HCT116 (cell line): Measurements from ENCODE around the gene LPIN1. TPM values are rescaled to one million over a fixed set of nuclear protein-coding genes. Genes with fewer than 3 reads are reported as not detected.

Experiments
- ATAC-seq: fragments of 200-7000 bp; cut with Tn5 transposase; 2 replicates; pipeline ENCODE4 v1.9.1; 2020; ENCODE audit warnings: mild to moderate bottlenecking, moderate library complexity
- BruUV-seq: library from RNA; stranded (reverse); fragments of 400-500 nt; replicated peaks from 2 replicates; lab custom pipeline; 2021; lab: Mats Ljungman, UMichigan
- CTCF ChIA-PET: fragments of 300-600 bp; sonication (Branson Sonifier 250); formaldehyde crosslinking; loops from one replicate; lab custom pipeline; 2021; ENCODE audit warnings: antibody characterized with exemption; lab: Charles Lee
- POLR2A ChIA-PET: fragments of 300-600, 350-600 bp; sonication (Branson Sonifier 250); formaldehyde crosslinking; loops from one replicate; lab custom pipeline; 2021; ENCODE audit warnings: antibody characterized with exemption; lab: Charles Lee
- RAD21 ChIA-PET, 2 experiments: fragments of 300-600 bp; sonication (Branson Sonifier 250); formaldehyde crosslinking; loops; one replicate each; lab custom pipeline; 2023; ENCODE audit warnings: low total read pairs in 2 of 2; ENCODE audit not compliant: uncharacterized antibody in 2 of 2, unreplicated experiment in 2 of 2, low non-redundant PET in 1 of 2; lab: Charles Lee
- DNase-seq: peaks from one replicate; pipeline ENCODE4 v3.0.0-alpha.2; 2010; ENCODE audit warnings: low read depth, low spot score
- H2AFZ ChIP-seq: fragments of 200-600 bp; shearing (Covaris generic), sonication (generic); 2 replicates; pipeline ENCODE4 v1.6.1; 2017; ENCODE audit warnings: low read depth, mixed run types, mixed read lengths, antibody characterized with exemption, low read length; ENCODE audit not compliant: poor library complexity, severe bottlenecking
- H3K27ac ChIP-seq: 2 replicates; pipeline ENCODE4 v1.5.1; 2012; ENCODE audit warnings: low read depth, low read length
- H3K27me3 ChIP-seq: fragments of 200-600 bp; sonication (generic); 2 replicates; pipeline ENCODE4 v1.6.1; 2016; ENCODE audit warnings: mixed run types, low read length, mixed read lengths; ENCODE audit not compliant: insufficient read depth
- H3K36me3 ChIP-seq, 2 experiments: fragments of 200-500 bp in 1 of 2; fragments of 200-600 bp in 1 of 2; sonication (Bioruptor generic) in 1 of 2; sonication (generic) in 1 of 2; 2 replicates each; pipeline versions ENCODE4 v1.5.1 to v1.6.1; 2014 to 2016; ENCODE audit warnings: low read length in 2 of 2, inconsistent platforms in 1 of 2, mixed read lengths in 1 of 2, mixed run types in 1 of 2; ENCODE audit not compliant: insufficient read depth in 2 of 2, control insufficient read depth in 1 of 2
- H3K4me1 ChIP-seq, 2 experiments: fragments of 200-600 bp in 1 of 2; sonication (generic) in 1 of 2; 2 replicates each; pipeline versions ENCODE4 v1.5.1 to v1.6.1; 2012 to 2017; ENCODE audit warnings: low read length in 2 of 2, inconsistent platforms in 1 of 2, mild to moderate bottlenecking in 1 of 2, mixed read lengths in 1 of 2, mixed run types in 1 of 2, moderate library complexity in 1 of 2; ENCODE audit not compliant: insufficient read depth in 2 of 2, control insufficient read depth in 1 of 2
- H3K4me2 ChIP-seq: fragments of 200-600 bp; sonication (generic); 2 replicates; pipeline ENCODE4 v1.6.1; 2017; ENCODE audit warnings: mixed run types, low read length, mixed read lengths
- H3K4me3 ChIP-seq, 2 experiments: fragments of 200-600 bp in 1 of 2; sonication (generic) in 1 of 2; replicated peaks in 1 of 2; 2 replicates each; pipeline ENCODE4 v1.5.1; 2011 to 2016; ENCODE audit warnings: low read length in 2 of 2, control low read depth in 1 of 2, low read depth in 1 of 2, mild to moderate bottlenecking in 1 of 2, mixed read lengths in 1 of 2, mixed run types in 1 of 2
- H3K79me2 ChIP-seq: fragments of 200-600 bp; sonication (generic); 2 replicates; pipeline ENCODE4 v1.6.1; 2017; ENCODE audit warnings: mild to moderate bottlenecking, mixed run types, low read length, moderate library complexity, mixed read lengths; ENCODE audit not compliant: insufficient read depth
- H3K9ac ChIP-seq: fragments of 200-600 bp; sonication (generic); 2 replicates; pipeline ENCODE4 v1.6.1; 2016; ENCODE audit warnings: low read length, mixed read lengths
- H3K9me2 ChIP-seq: fragments of 200-600 bp; sonication (generic), shearing (Covaris generic); 2 replicates; pipeline ENCODE4 v1.6.1; 2017; ENCODE audit warnings: mixed run types, mild to moderate bottlenecking, moderate library complexity; ENCODE audit not compliant: insufficient read depth
- H3K9me3 ChIP-seq, 2 experiments: fragments of 200-500 bp in 1 of 2; fragments of 200-600 bp in 1 of 2; sonication (Bioruptor generic) in 1 of 2; sonication (generic) in 1 of 2; 2 replicates each; pipeline ENCODE4 v1.6.1; 2014 to 2017; ENCODE audit warnings: low read length in 2 of 2, mixed read lengths in 2 of 2, inconsistent platforms in 1 of 2, low read depth in 1 of 2, mild to moderate bottlenecking in 1 of 2, mixed run types in 1 of 2, moderate library complexity in 1 of 2; ENCODE audit not compliant: control insufficient read depth in 1 of 2, insufficient read depth in 1 of 2
- H4K20me1 ChIP-seq: fragments of 200-600 bp; sonication (generic), shearing (Covaris generic); 2 replicates; pipeline ENCODE4 v1.6.1; 2017; ENCODE audit warnings: mixed run types, mild to moderate bottlenecking, moderate library complexity; ENCODE audit not compliant: insufficient read depth
- CBX3 ChIP-seq: IDR thresholded peaks from 2 replicates; pipeline ENCODE4 v1.6.1; 2012; ENCODE audit warnings: low read depth
- CEBPB ChIP-seq: IDR thresholded peaks from 2 replicates; pipeline ENCODE4 v1.6.1; 2012; ENCODE audit warnings: low read depth
- EGR1 ChIP-seq: IDR thresholded peaks from 2 replicates; pipeline ENCODE4 v1.6.1; 2012; ENCODE audit warnings: low read depth
- ELF1 ChIP-seq: IDR thresholded peaks from 2 replicates; pipeline ENCODE4 v1.6.1; 2012; ENCODE audit warnings: low read depth, borderline replicate concordance
- FOSL1 ChIP-seq: IDR thresholded peaks from 2 replicates; pipeline ENCODE4 v1.6.1; 2012; ENCODE audit warnings: low read depth
- JUND ChIP-seq: IDR thresholded peaks from 2 replicates; pipeline ENCODE4 v1.6.1; 2012
- RAD21 ChIP-seq: IDR thresholded peaks from 2 replicates; pipeline ENCODE4 v1.6.1; 2012; ENCODE audit warnings: low read depth, mild to moderate bottlenecking
- SIN3A ChIP-seq: IDR thresholded peaks from 2 replicates; pipeline ENCODE4 v1.6.1; 2012; ENCODE audit warnings: low read depth
- SRF ChIP-seq: IDR thresholded peaks from 2 replicates; pipeline ENCODE4 v1.6.1; 2012; ENCODE audit warnings: low read depth
- ZFX ChIP-seq: fragments of 450-650 bp; IDR thresholded peaks from 2 replicates; pipeline ENCODE4 v1.6.1; 2017
- intact Hi-C: fragments of 100-400 bp; cut with micrococcal nuclease; formaldehyde crosslinking; loops from 2 replicates; pipeline ENCODE4 v1.10.0; 2022
- total RNA-seq: library from RNA; stranded (reverse); gene quantifications from one replicate; pipeline ENCODE4 v1.2.1, GENCODE V29; 2021; ENCODE audit not compliant: unreplicated experiment
- TF ChIP-seq, protein P1 (sequence below): IDR thresholded peaks from 2 replicates; pipeline ENCODE4 v1.6.1; 2012; ENCODE audit warnings: low read depth
- TF ChIP-seq, protein P2 (sequence below), 3 experiments: fragments of 200-600 bp in 1 of 3; sonication (generic) in 1 of 3; IDR thresholded peaks in 2 of 3; conservative IDR thresholded peaks in 1 of 3; 2 replicates each; pipeline ENCODE4 v1.5.1; 2012 to 2017; ENCODE audit warnings: low read depth in 2 of 3, low read length in 2 of 3, antibody characterized with exemption in 1 of 3, borderline replicate concordance in 1 of 3, control low read depth in 1 of 3, mild to moderate bottlenecking in 1 of 3, mixed read lengths in 1 of 3, mixed run types in 1 of 3, moderate library complexity in 1 of 3; ENCODE audit not compliant: insufficient read depth in 1 of 3

The LPIN1 gene
- total RNA-seq, 1 experiment from 2014 or later, result 16.7 TPM

DNA sequence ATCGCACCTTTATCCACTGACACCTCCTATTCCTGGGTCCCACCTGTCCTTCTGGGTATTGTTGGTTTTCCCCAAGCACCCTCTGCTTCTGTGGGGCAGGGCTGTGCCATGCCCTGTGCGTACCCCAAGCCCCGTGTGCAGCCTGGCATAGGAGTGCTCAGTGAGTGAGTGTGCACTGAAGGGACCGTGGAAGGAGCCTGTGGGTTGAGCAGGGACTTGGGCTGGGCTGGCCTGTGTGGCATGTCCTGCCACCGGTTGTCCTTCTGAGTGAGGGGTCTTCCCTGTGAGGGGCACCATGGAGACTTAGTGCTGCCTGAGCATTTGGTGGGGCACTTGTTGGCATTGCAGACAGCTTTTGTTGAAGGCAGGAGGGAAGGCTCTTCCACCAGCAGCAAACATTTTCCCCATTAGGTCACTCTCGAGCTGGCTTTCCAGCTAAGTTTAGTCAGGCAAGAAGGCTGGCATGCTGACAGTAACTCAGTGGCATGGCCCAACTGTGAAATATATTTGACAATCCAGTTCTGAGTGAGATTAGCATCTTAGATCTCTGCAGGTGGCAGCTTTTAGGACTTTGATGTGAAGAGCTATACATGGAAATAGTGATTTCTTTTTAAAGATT, 64.7 kb downstream of the LPIN1 start:
- DNase-seq, result no peak
- Histone ChIP-seq H3K9me3 (no peaks in the 10 kb centered on the region), H3K79me2 (no peaks in the 10 kb centered on the region), H3K9ac (no peak overlapping the region), H3K27me3 (no peaks in the 10 kb centered on the region), H2AFZ (no peak overlapping the region), H3K4me1 (no peaks in the 10 kb centered on the region), H3K4me2 (no peak overlapping the region), H3K36me3 (peaks cover 0 to 3% of the 10 kb centered on the region in 2 experiments; a peak in 2 of 4 replicates), H3K27ac (no peak overlapping the region), H3K4me3 (no peak overlapping the region), H3K9me2 (no peaks in the 10 kb centered on the region), H4K20me1 (no peaks in the 10 kb centered on the region)
- TF ChIP-seq ELF1 (no peak), SIN3A (no peak), RAD21 (no peak), SRF (no peak), FOSL1 (no peak), CBX3 (no peak), ZFX (no peak), CEBPB (no peak), EGR1 (no peak), JUND (no peak)
- TF ChIP-seq, protein P1, sequence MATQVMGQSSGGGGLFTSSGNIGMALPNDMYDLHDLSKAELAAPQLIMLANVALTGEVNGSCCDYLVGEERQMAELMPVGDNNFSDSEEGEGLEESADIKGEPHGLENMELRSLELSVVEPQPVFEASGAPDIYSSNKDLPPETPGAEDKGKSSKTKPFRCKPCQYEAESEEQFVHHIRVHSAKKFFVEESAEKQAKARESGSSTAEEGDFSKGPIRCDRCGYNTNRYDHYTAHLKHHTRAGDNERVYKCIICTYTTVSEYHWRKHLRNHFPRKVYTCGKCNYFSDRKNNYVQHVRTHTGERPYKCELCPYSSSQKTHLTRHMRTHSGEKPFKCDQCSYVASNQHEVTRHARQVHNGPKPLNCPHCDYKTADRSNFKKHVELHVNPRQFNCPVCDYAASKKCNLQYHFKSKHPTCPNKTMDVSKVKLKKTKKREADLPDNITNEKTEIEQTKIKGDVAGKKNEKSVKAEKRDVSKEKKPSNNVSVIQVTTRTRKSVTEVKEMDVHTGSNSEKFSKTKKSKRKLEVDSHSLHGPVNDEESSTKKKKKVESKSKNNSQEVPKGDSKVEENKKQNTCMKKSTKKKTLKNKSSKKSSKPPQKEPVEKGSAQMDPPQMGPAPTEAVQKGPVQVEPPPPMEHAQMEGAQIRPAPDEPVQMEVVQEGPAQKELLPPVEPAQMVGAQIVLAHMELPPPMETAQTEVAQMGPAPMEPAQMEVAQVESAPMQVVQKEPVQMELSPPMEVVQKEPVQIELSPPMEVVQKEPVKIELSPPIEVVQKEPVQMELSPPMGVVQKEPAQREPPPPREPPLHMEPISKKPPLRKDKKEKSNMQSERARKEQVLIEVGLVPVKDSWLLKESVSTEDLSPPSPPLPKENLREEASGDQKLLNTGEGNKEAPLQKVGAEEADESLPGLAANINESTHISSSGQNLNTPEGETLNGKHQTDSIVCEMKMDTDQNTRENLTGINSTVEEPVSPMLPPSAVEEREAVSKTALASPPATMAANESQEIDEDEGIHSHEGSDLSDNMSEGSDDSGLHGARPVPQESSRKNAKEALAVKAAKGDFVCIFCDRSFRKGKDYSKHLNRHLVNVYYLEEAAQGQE, result no peak
- TF ChIP-seq, protein P2, sequence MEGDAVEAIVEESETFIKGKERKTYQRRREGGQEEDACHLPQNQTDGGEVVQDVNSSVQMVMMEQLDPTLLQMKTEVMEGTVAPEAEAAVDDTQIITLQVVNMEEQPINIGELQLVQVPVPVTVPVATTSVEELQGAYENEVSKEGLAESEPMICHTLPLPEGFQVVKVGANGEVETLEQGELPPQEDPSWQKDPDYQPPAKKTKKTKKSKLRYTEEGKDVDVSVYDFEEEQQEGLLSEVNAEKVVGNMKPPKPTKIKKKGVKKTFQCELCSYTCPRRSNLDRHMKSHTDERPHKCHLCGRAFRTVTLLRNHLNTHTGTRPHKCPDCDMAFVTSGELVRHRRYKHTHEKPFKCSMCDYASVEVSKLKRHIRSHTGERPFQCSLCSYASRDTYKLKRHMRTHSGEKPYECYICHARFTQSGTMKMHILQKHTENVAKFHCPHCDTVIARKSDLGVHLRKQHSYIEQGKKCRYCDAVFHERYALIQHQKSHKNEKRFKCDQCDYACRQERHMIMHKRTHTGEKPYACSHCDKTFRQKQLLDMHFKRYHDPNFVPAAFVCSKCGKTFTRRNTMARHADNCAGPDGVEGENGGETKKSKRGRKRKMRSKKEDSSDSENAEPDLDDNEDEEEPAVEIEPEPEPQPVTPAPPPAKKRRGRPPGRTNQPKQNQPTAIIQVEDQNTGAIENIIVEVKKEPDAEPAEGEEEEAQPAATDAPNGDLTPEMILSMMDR (IDR thresholded peaks at IDR 0.05 in 2 of 3, conservative IDR thresholded peaks at IDR 0.05 in 1 of 3; ENCODE audit: borderline replicate concordance in 1 of 3, insufficient read depth in 1 of 3, low read depth in 2 of 3, low read length in 2 of 3), result no peak
- intact Hi-C loops, result no loop called here
- no peak for ATAC-seq
- CTCF ChIA-PET, result no interaction called here
- BruUV-seq, result no TSS peak
- POLR2A ChIA-PET, result no interaction called here
- RAD21 ChIA-PET, result no interaction called here
